ENCODE results near the gene CCNQ. TPM values are rescaled to one million over a fixed set of nuclear protein-coding genes. Genes with fewer than 3 reads are reported as not detected.

CCNQ gene
- total and polyA plus RNA-seq, 2 donors (not counting 1 experiment from before 2014, with no cell fraction given) = 19.9 to 28.2 TPM

DNA sequence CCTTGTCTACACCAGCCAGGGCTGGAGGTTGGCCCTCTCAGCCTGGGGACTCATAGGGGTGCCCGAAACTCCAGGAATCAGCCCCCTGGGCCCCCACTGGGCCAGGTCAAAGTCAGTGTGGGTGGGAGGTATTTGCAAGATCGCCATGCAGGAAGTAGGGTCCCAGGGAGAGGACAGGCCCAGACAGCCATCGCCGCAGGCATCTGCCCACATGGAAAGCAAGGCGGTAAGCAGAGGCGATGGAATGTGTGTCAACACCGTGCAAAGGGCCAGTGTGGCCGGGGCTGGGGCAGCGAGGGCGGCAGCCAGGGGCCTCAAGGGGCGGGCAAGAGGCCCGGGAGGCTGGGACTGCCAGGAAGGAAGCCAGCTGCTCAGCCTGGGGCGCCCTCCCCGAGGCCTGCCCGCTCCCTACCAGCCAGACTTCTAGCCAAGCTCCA is 28.8 kb upstream of the CCNQ start:
- TF ChIP-seq EZH2 (IDR thresholded peaks at IDR 0.05; ENCODE audit: low read length, missing control alignments) = no peak
- TF ChIP-seq, protein P1, sequence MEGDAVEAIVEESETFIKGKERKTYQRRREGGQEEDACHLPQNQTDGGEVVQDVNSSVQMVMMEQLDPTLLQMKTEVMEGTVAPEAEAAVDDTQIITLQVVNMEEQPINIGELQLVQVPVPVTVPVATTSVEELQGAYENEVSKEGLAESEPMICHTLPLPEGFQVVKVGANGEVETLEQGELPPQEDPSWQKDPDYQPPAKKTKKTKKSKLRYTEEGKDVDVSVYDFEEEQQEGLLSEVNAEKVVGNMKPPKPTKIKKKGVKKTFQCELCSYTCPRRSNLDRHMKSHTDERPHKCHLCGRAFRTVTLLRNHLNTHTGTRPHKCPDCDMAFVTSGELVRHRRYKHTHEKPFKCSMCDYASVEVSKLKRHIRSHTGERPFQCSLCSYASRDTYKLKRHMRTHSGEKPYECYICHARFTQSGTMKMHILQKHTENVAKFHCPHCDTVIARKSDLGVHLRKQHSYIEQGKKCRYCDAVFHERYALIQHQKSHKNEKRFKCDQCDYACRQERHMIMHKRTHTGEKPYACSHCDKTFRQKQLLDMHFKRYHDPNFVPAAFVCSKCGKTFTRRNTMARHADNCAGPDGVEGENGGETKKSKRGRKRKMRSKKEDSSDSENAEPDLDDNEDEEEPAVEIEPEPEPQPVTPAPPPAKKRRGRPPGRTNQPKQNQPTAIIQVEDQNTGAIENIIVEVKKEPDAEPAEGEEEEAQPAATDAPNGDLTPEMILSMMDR (conservative IDR thresholded peaks at IDR 0.05 in 1 of 2, IDR thresholded peaks at IDR 0.05 in 1 of 2; ENCODE audit: low read depth in 1 of 2, low read length in 2 of 2) = no peak
- H2AFZ ChIP-seq (ENCODE audit: low read length) = no peak overlapping the region
- no peaks in the 10 kb centered on the region for H3K27me3 ChIP-seq (ENCODE audit: control insufficient read depth, insufficient read depth, low read length)
- no peak overlapping the region for H3K27ac ChIP-seq (ENCODE audit: insufficient read depth, low read length)
- no peak overlapping the region for H3K4me2 ChIP-seq (ENCODE audit: extremely low read depth, insufficient read depth, low read length)
- no peaks in the 10 kb centered on the region for H3K36me3 ChIP-seq (ENCODE audit: control insufficient read depth, insufficient read depth, low read length)
- no peaks in the 10 kb centered on the region for H3K79me2 ChIP-seq (ENCODE audit: control insufficient read depth, insufficient read depth, low read length)
- no peak for DNase-seq (ENCODE audit: low read depth in 2 of 2)
- no peaks in the 10 kb centered on the region for H3K9me3 ChIP-seq (ENCODE audit: control insufficient read depth, insufficient read depth, low read depth, low read length)
- H3K4me1 ChIP-seq (ENCODE audit: control insufficient read depth, extremely low read depth, insufficient read depth, low read length) = no peaks in the 10 kb centered on the region
- H3K9ac ChIP-seq (ENCODE audit: insufficient read depth, low read length) = no peak overlapping the region
- H3K4me3 ChIP-seq (replicated peaks in 1 of 4; ENCODE audit: control extremely low read depth in 1 of 4, insufficient read depth in 1 of 4, low read depth in 3 of 4, low read length in 4 of 4) = no peak overlapping the region
- H4K20me1 ChIP-seq (ENCODE audit: control insufficient read depth, extremely low read depth, insufficient read depth, low read length) = no peaks in the 10 kb centered on the region

- no peaks in the 10 kb centered on the region for H3K79me2 ChIP-seq (ENCODE audit: control insufficient read depth, insufficient read depth, low read length)
- no peak for TF ChIP-seq EZH2 (IDR thresholded peaks at IDR 0.05; ENCODE audit: low read length, missing control alignments)
- TF ChIP-seq, protein P1 (conservative IDR thresholded peaks at IDR 0.05 in 1 of 2, IDR thresholded peaks at IDR 0.05 in 1 of 2; ENCODE audit: low read depth in 1 of 2, low read length in 2 of 2) = no peak
- no peak overlapping the region for H3K9ac ChIP-seq (ENCODE audit: insufficient read depth, low read length)
- no peak overlapping the region for H3K4me2 ChIP-seq (ENCODE audit: extremely low read depth, insufficient read depth, low read length)
- H3K36me3 ChIP-seq (ENCODE audit: control insufficient read depth, insufficient read depth, low read length) = no peaks in the 10 kb centered on the region
- H3K4me1 ChIP-seq (ENCODE audit: control insufficient read depth, extremely low read depth, insufficient read depth, low read length) = no peaks in the 10 kb centered on the region
- H4K20me1 ChIP-seq (ENCODE audit: control insufficient read depth, extremely low read depth, insufficient read depth, low read length) = no peaks in the 10 kb centered on the region
- H2AFZ ChIP-seq (ENCODE audit: low read length) = no peak overlapping the region
- H3K9me3 ChIP-seq (ENCODE audit: control insufficient read depth, insufficient read depth, low read depth, low read length) = no peaks in the 10 kb centered on the region
- H3K4me3 ChIP-seq (replicated peaks in 1 of 4; ENCODE audit: control extremely low read depth in 1 of 4, insufficient read depth in 1 of 4, low read depth in 3 of 4, low read length in 4 of 4) = no peak overlapping the region
- no peak overlapping the region for H3K27ac ChIP-seq (ENCODE audit: insufficient read depth, low read length)
- DNase-seq (ENCODE audit: low read depth in 2 of 2) = no peak
- no peaks in the 10 kb centered on the region for H3K27me3 ChIP-seq (ENCODE audit: control insufficient read depth, insufficient read depth, low read length)
Observed at GRCh38 chrX:153626863-153627674, 28.1 kb upstream of the CCNQ start.

DNA sequence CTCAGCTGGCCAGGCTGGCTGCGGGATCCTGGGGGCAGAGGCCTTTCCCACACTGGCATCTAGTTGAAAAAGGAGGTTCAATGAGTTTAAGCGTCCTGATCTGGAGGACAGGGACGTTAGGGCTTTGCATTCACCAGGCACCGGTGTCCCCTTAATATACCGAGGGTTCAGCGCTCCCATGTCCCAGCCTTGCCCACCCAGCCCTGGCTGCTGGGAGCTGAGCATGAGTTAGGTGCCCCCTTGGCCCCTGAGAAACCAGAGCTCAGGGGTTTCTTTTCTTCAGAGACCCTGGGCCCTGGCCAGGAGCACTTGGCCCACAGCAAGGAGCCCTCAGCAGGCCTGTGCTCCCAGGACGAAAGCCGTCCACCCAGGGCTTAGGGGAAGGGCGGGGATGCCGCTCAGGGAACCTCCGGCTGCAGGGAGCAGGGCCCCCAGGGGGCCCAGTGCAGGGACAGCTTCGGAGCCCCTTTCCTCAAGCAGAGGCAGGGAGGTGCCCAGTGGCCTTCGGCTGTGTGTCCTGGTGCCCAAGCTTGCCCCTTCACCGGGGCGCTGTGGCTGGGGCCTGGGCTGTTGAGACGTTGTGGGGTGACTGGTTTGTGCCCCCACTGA is 27.2 kb upstream of the CCNQ start:
- no peaks in the 10 kb centered on the region for H3K36me3 ChIP-seq (ENCODE audit: control insufficient read depth, insufficient read depth, low read length)
- no peak for TF ChIP-seq EZH2 (IDR thresholded peaks at IDR 0.05; ENCODE audit: low read length, missing control alignments)
- TF ChIP-seq, protein P1 (conservative IDR thresholded peaks at IDR 0.05 in 1 of 2, IDR thresholded peaks at IDR 0.05 in 1 of 2; ENCODE audit: low read depth in 1 of 2, low read length in 2 of 2) = no peak

More for the DNA sequence above, 27.2 kb upstream of the CCNQ start:
- Histone ChIP-seq H3K4me2 (ENCODE audit: extremely low read depth, insufficient read depth, low read length) (no peak overlapping the region), H3K4me1 (ENCODE audit: control insufficient read depth, extremely low read depth, insufficient read depth, low read length) (no peaks in the 10 kb centered on the region), H3K4me3 (replicated peaks in 1 of 4; ENCODE audit: control extremely low read depth in 1 of 4, insufficient read depth in 1 of 4, low read depth in 3 of 4, low read length in 4 of 4) (no peak overlapping the region), H3K9ac (ENCODE audit: insufficient read depth, low read length) (no peak overlapping the region), H4K20me1 (ENCODE audit: control insufficient read depth, extremely low read depth, insufficient read depth, low read length) (no peaks in the 10 kb centered on the region), H2AFZ (ENCODE audit: low read length) (no peak overlapping the region), H3K27me3 (ENCODE audit: control insufficient read depth, insufficient read depth, low read length) (no peaks in the 10 kb centered on the region), H3K27ac (ENCODE audit: insufficient read depth, low read length) (no peak overlapping the region), H3K9me3 (ENCODE audit: control insufficient read depth, insufficient read depth, low read depth, low read length) (no peaks in the 10 kb centered on the region), H3K79me2 (ENCODE audit: control insufficient read depth, insufficient read depth, low read length) (no peaks in the 10 kb centered on the region)
- DNase-seq (ENCODE audit: low read depth in 2 of 2) = no peak
